HEK293T (cell line): ENCODE measurements around the gene ISM1.

Experiments
- BHLHE40 ChIP-seq: fragments of 450-650 bp; IDR thresholded peaks from 2 replicates; pipeline ENCODE4 v1.6.1; 2016; ENCODE audit warnings: mild to moderate bottlenecking, moderate library complexity, borderline replicate concordance
- FOXM1 ChIP-seq: fragments of 450-650 bp; IDR thresholded peaks from 2 replicates; pipeline ENCODE4 v1.6.1; 2017; ENCODE audit warnings: mild to moderate bottlenecking, borderline replicate concordance
- SP1 ChIP-seq: fragments of 450-650 bp; IDR thresholded peaks from 2 replicates; pipeline ENCODE4 v1.6.1; 2017
- SUZ12 ChIP-seq: fragments of 450-650 bp; IDR thresholded peaks from 2 replicates; pipeline ENCODE4 v1.6.1; 2016; ENCODE audit warnings: mild to moderate bottlenecking
- ZNF384 ChIP-seq: fragments of 450-650 bp; IDR thresholded peaks from 2 replicates; pipeline ENCODE4 v1.6.1; 2016

GRCh38 chr20:13333793-13334192, 112.7 kb downstream of the ISM1 start:
- TF ChIP-seq FOXM1 (no peak), SUZ12 (no peak), BHLHE40 (no peak), SP1 (no peak), ZNF384 (no peak)
